Activated B cell treated with CpG ODN at 0.5 μM for 24 hours (primary cell): Measurements from ENCODE around the gene FAM3A. TPM values are rescaled to one million over a fixed set of nuclear protein-coding genes. Genes with fewer than 3 reads are reported as not detected.

ENCODE experiments used
- ATAC-seq: fragments of 200-7000 bp; cut with Tn5 transposase; one replicate; pipeline ENCODE4 v1.10.0; 2021; ENCODE audit warnings: low read depth, mild to moderate bottlenecking, moderate library complexity
- CTCF ChIA-PET: fragments of 350-600 bp; sonication (Branson Sonifier 250); formaldehyde crosslinking; loops from one replicate; lab custom pipeline; 2021; ENCODE audit warnings: antibody characterized with exemption; lab: Charles Lee
- POLR2A ChIA-PET: fragments of 350-600 bp; sonication (Branson Sonifier 250); formaldehyde crosslinking; loops from one replicate; lab custom pipeline; 2021; ENCODE audit warnings: antibody characterized with exemption; lab: Charles Lee
- DNase-seq: peaks from one replicate; pipeline ENCODE4 v3.0.0; 2022
- H3K27ac Mint-ChIP-seq: one replicate; pipeline ENCODE4 v1.8.0; 2020; ENCODE audit warnings: mixed read lengths
- H3K27me3 Mint-ChIP-seq: one replicate; pipeline ENCODE4 v1.8.0; 2021; ENCODE audit warnings: mixed read lengths
- H3K36me3 Mint-ChIP-seq: one replicate; pipeline ENCODE4 v1.8.0; 2021; ENCODE audit warnings: low read depth, mixed read lengths
- H3K4me1 Mint-ChIP-seq: one replicate; pipeline ENCODE4 v1.8.0; 2021; ENCODE audit warnings: mixed read lengths
- H3K4me3 Mint-ChIP-seq: one replicate; pipeline ENCODE4 v1.8.0; 2020; ENCODE audit warnings: mild to moderate bottlenecking, mixed read lengths
- H3K9me3 Mint-ChIP-seq: one replicate; pipeline ENCODE4 v1.8.0; 2020; ENCODE audit warnings: mixed read lengths
- CTCF ChIP-seq: fragments of 200-600 bp; IDR thresholded peaks from one replicate; pipeline ENCODE4 v1.8.0; 2022; ENCODE audit warnings: antibody characterized with exemption, mild to moderate bottlenecking
- intact Hi-C: fragments of 100-400 bp; cut with micrococcal nuclease; formaldehyde crosslinking; loops from one replicate; pipeline ENCODE4 v1.15.1; 2024
- total RNA-seq: library from RNA; stranded (reverse); gene quantifications from 2 replicates; pipeline ENCODE4 v1.2.3, GENCODE V29; 2022

FAM3A gene
- total RNA-seq, 1 donor from 2014 or later: 36.1 TPM

- POLR2A ChIA-PET: interaction anchor here (0.6 kb wide), 1 partner anchor 11 kb away, joined by 4 read pairs; no protein-coding TSS in a partner anchor
Measured at GRCh38 chrX:154467556-154467955, 48.5 kb downstream of the FAM3A start.

GRCh38 chrX:154466907-154467306 is 49.1 kb downstream of the FAM3A start:
- Mint-ChIP-seq H3K4me1 (no peaks in the 10 kb centered on the region), H3K4me3 (no peak overlapping the region), H3K27me3 (no peaks in the 10 kb centered on the region), H3K9me3 (no peaks in the 10 kb centered on the region), H3K27ac (no peak overlapping the region), H3K36me3 (peaks cover 50% of the 10 kb centered on the region)
- ChIA-PET CTCF (no interaction called here), POLR2A (interaction anchor here (0.6 kb wide), 1 partner anchor 12 kb away, joined by 4 read pairs; no protein-coding TSS in a partner anchor)
- ATAC-seq (no peak), DNase-seq (no peak)
- intact Hi-C loops: no loop called here
- TF ChIP-seq CTCF: no peak

More at GRCh38 chrX:154467556-154467955, 48.5 kb downstream of the FAM3A start:
- intact Hi-C loops: no loop called here
- H3K4me3 Mint-ChIP-seq: no peak overlapping the region
- ATAC-seq (no peak), DNase-seq (no peak)
- H3K27me3 Mint-ChIP-seq: no peaks in the 10 kb centered on the region
- no peaks in the 10 kb centered on the region for H3K4me1 Mint-ChIP-seq
- H3K36me3 Mint-ChIP-seq: peaks cover 53% of the 10 kb centered on the region
- H3K27ac Mint-ChIP-seq: no peak overlapping the region
- TF ChIP-seq CTCF: no peak
- CTCF ChIA-PET: no interaction called here
- H3K9me3 Mint-ChIP-seq: no peaks in the 10 kb centered on the region

- Mint-ChIP-seq H3K9me3 (no peaks in the 10 kb centered on the region), H3K27ac (no peak overlapping the region), H3K4me3 (no peak overlapping the region), H3K27me3 (no peaks in the 10 kb centered on the region), H3K36me3 (peaks cover 54% of the 10 kb centered on the region), H3K4me1 (no peaks in the 10 kb centered on the region)
- ATAC-seq: no peak
- CTCF ChIA-PET: no interaction called here
- intact Hi-C loops: no loop called here
- no peak for DNase-seq
- POLR2A ChIA-PET: no interaction called here
- TF ChIP-seq CTCF: no peak
Measured at GRCh38 chrX:154466036-154466435, 50.0 kb downstream of the FAM3A start.

GRCh38 chrX:154465601-154466000 is 50.4 kb downstream of the FAM3A start:
- TF ChIP-seq CTCF: no peak
- ChIA-PET CTCF (no interaction called here), POLR2A (no interaction called here)
- Mint-ChIP-seq H3K27ac (no peak overlapping the region), H3K4me3 (no peak overlapping the region), H3K36me3 (peaks cover 56% of the 10 kb centered on the region), H3K27me3 (no peaks in the 10 kb centered on the region), H3K9me3 (no peaks in the 10 kb centered on the region), H3K4me1 (no peaks in the 10 kb centered on the region)
- intact Hi-C loops: no loop called here
- no peak for ATAC-seq
- DNase-seq: no peak

- no peak for TF ChIP-seq CTCF
- Mint-ChIP-seq H3K27ac (no peak overlapping the region), H3K36me3 (peaks cover 49% of the 10 kb centered on the region), H3K27me3 (no peaks in the 10 kb centered on the region), H3K4me3 (no peak overlapping the region), H3K4me1 (peaks cover 3% of the 10 kb centered on the region), H3K9me3 (no peaks in the 10 kb centered on the region)
- CTCF ChIA-PET: no interaction called here
- ATAC-seq: no peak
- POLR2A ChIA-PET: no interaction called here
- intact Hi-C loops: no loop called here
- DNase-seq: no peak
Measured at GRCh38 chrX:154464806-154465365, 51.1 kb downstream of the FAM3A start.
